Measurements from ENCODE around the gene NINJ1.

NINJ1 gene

GRCh38 chr9:93086447-93087224 is 47.4 kb downstream of the NINJ1 start:
- DNase-seq, result peak; percentile 23

- DNase-seq, result no peak
Observed at GRCh38 chr9:93085676-93086075, 48.4 kb downstream of the NINJ1 start.

- DNase-seq, result no peak
Observed at GRCh38 chr9:93084471-93084881, 49.6 kb downstream of the NINJ1 start.

GRCh38 chr9:93083592-93084470 is 50.2 kb downstream of the NINJ1 start:
- no peak for DNase-seq

- no peak for DNase-seq
Observed at GRCh38 chr9:93082841-93083411, 51.1 kb downstream of the NINJ1 start.

- no peak for DNase-seq
Observed at GRCh38 chr9:93081931-93082330, 52.1 kb downstream of the NINJ1 start.

- no peak for DNase-seq
Observed at GRCh38 chr9:93081081-93081529, 52.9 kb downstream of the NINJ1 start.

- no peak for DNase-seq
Observed at GRCh38 chr9:93080406-93080805, 53.6 kb downstream of the NINJ1 start.

- DNase-seq, result no peak
Observed at GRCh38 chr9:93079371-93079770, 54.7 kb downstream of the NINJ1 start.

GRCh38 chr9:93077811-93078210 is 56.2 kb downstream of the NINJ1 start:
- DNase-seq, result no peak

GRCh38 chr9:93077367-93077766 is 56.7 kb downstream of the NINJ1 start:
- no peak for DNase-seq

- no peak for DNase-seq
Observed at GRCh38 chr9:93076792-93077128, 57.3 kb downstream of the NINJ1 start.

- DNase-seq, result no peak
Observed at GRCh38 chr9:93076101-93076791, 57.8 kb downstream of the NINJ1 start.

- DNase-seq, result no peak
Observed at GRCh38 chr9:93072383-93072795, 61.7 kb downstream of the NINJ1 start.
